Upper lobe of left lung (tissue), 4 donors: ENCODE measurements around the gene FABP2.
"Not testable (repeated sequence)": the region's sequence is repeated elsewhere in the genome, so short reads cannot be mapped to it uniquely, and the experiment has no call there.

Experiments used
- CTCF ChIP-seq, 6 experiments: fragments of 450-650 bp in 4 of 6; fragments of 200-600 bp in 2 of 6; sonication (generic) in 2 of 6; IDR thresholded peaks; one replicate each; pipeline ENCODE4 v1.5.1; 2016 to 2019; ENCODE audit warnings: antibody characterized with exemption in 6 of 6
- POLR2A ChIP-seq, 4 donors: fragments of 450-650 bp; IDR thresholded peaks; one replicate each; pipeline ENCODE4 v1.5.1; 2016 to 2017; ENCODE audit warnings: antibody characterized with exemption in 4 of 4, mild to moderate bottlenecking in 2 of 4

GRCh38 chr4:119363372-119363771 is 41.4 kb upstream of the FABP2 start:
- TF ChIP-seq CTCF, POLR2A (IDR thresholded peaks at IDR 0.05): not testable (repeated sequence)
